B cell (primary cell): ENCODE data around the gene BCL2L1.

ENCODE experiments used
- EZH2 ChIP-seq: IDR thresholded peaks from 2 replicates; pipeline ENCODE4 v1.6.1; 2012; ENCODE audit warnings: borderline replicate concordance, low read depth, mild to moderate bottlenecking, moderate library complexity, low read length; ENCODE audit not compliant: insufficient read depth, poor library complexity, severe bottlenecking
- TF ChIP-seq, protein P1 (sequence below): fragments of 200-600 bp; IDR thresholded peaks from one replicate; pipeline ENCODE4 v1.8.0; 2022; ENCODE audit warnings: antibody characterized with exemption, mild to moderate bottlenecking

DNA sequence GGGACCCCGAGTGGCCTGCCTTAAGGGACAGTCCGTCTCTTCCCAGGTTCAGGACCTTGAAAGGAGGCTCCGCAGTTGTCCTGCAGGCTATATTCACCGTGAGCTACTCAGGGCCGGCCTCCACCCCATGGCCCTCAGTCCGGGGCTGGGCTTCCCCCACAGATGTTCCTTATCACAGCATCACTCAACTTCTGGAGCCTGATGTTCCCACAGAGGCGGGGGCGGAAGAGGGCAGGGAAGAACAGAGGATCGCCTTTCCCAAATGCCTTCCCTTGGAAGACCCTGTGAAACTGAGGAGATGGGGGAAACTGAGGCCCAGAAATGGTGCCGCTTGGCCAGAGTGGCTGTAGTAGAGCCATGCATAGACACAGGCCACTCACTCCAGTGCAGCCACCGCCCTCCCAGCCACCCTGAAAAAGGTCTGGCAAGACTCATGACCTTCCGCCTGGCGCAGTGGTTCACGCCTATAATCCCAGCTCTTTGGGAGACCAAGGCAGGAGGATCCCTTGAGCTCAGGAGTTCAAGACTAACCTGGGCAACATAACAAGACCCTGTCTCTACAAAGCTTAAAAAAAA, 89.2 kb downstream of the BCL2L1 start:
- TF ChIP-seq, protein P1, sequence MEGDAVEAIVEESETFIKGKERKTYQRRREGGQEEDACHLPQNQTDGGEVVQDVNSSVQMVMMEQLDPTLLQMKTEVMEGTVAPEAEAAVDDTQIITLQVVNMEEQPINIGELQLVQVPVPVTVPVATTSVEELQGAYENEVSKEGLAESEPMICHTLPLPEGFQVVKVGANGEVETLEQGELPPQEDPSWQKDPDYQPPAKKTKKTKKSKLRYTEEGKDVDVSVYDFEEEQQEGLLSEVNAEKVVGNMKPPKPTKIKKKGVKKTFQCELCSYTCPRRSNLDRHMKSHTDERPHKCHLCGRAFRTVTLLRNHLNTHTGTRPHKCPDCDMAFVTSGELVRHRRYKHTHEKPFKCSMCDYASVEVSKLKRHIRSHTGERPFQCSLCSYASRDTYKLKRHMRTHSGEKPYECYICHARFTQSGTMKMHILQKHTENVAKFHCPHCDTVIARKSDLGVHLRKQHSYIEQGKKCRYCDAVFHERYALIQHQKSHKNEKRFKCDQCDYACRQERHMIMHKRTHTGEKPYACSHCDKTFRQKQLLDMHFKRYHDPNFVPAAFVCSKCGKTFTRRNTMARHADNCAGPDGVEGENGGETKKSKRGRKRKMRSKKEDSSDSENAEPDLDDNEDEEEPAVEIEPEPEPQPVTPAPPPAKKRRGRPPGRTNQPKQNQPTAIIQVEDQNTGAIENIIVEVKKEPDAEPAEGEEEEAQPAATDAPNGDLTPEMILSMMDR = no peak
- no peak for TF ChIP-seq EZH2
